HS-5 (cell line): ENCODE results near the gene ALG12.

Experiments
- DNase-seq: peaks from one replicate; pipeline ENCODE4 v3.0.0-alpha.2; 2012; ENCODE audit warnings: low read depth

Gene ALG12

GRCh38 chr22:49911881-49912625 is 6.2 kb downstream of the ALG12 start:
- no peak for DNase-seq

GRCh38 chr22:49910229-49911155 is 7.7 kb downstream of the ALG12 start:
- no peak for DNase-seq

GRCh38 chr22:49909476-49910205 is 8.6 kb downstream of the ALG12 start:
- DNase-seq = no peak

- DNase-seq = no peak
Observed at GRCh38 chr22:49907807-49908206, 10.4 kb downstream of the ALG12 start.

- DNase-seq = no peak
Observed at GRCh38 chr22:49906799-49907290, 11.4 kb downstream of the ALG12 start.

- no peak for DNase-seq
Observed at GRCh38 chr22:49906071-49906798, 12.0 kb downstream of the ALG12 start.

- no peak for DNase-seq
Observed at GRCh38 chr22:49905465-49905864, 12.8 kb downstream of the ALG12 start.

GRCh38 chr22:49904040-49904369 is 14.2 kb downstream of the ALG12 start:
- no peak for DNase-seq

- DNase-seq = no peak
Observed at GRCh38 chr22:49903322-49904039, 14.8 kb downstream of the ALG12 start.

GRCh38 chr22:49901457-49901856 is 16.8 kb downstream of the ALG12 start:
- no peak for DNase-seq

GRCh38 chr22:49900441-49901230 is 17.6 kb downstream of the ALG12 start:
- no peak for DNase-seq

GRCh38 chr22:49899530-49899929 is 18.7 kb downstream of the ALG12 start:
- DNase-seq = no peak

GRCh38 chr22:49897015-49897684 is 21.1 kb downstream of the ALG12 start:
- no peak for DNase-seq

- no peak for DNase-seq
Observed at GRCh38 chr22:49896201-49896600, 22.0 kb downstream of the ALG12 start.

- no peak for DNase-seq
Observed at GRCh38 chr22:49894322-49895054, 23.8 kb downstream of the ALG12 start.

- no peak for DNase-seq
Observed at GRCh38 chr22:49893025-49893424, 25.2 kb downstream of the ALG12 start.

- DNase-seq = no peak
Observed at GRCh38 chr22:49892226-49892899, 25.9 kb downstream of the ALG12 start.

- DNase-seq = no peak
Observed at GRCh38 chr22:49889071-49889470, 29.2 kb downstream of the ALG12 start.
